Activated CD4-positive, alpha-beta T cell treated with anti-CD3 and anti-CD28 coated beads, Interleukin-2, amount 50 U/mL, for 1 hour (primary cell): Measurements from ENCODE around the gene CDH4.

Experiments used
- DNase-seq: peaks from one replicate; pipeline ENCODE4 v3.0.0-alpha.2; 2020

Gene CDH4

GRCh38 chr20:61684136-61684535 is 432.1 kb downstream of the CDH4 start:
- no peak for DNase-seq

GRCh38 chr20:61684583-61685235 is 432.6 kb downstream of the CDH4 start:
- DNase-seq, result no peak

- no peak for DNase-seq
Measured at GRCh38 chr20:61685462-61685861, 433.4 kb downstream of the CDH4 start.

DNA sequence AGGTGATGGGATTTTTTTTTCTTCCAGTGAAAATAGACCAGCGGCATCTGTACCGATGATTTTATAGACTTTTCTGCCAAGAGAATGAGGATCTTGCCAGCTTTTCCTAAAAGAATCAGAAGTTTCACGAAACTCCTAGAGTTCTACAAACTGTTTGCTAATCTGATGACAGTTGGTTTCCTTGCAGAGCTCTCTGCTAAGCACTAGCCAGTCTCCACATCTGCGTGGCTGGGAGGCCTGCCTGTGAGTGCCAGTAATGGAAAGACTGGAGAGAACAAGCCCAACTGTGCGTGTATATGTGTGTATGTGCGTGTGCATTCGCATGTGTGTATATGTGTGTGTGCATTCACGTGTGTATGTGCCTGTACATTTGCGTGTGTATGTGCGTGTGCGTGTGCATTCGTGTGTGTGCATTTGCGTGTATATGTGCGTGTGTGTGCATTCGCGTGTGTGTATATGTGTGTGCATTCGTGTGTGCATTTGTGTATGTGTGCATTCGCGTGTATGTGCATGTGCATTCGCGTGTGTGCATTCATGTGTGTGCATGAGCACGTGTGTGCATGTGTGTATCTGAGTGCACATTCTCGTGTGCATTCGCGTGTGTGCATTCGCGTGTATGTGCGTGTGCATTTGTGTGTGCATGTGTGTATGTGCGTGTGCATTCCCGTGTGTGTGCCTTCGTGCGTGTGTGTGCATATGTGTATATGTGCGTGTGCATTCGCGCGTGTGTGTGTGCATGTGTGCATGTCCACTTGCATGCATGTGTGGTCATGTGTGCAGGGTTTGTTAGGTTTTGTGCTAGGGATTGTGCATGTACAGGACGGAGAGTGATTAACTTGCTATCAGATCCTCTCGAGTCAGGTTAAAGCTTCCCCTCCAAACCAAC is 434.2 kb downstream of the CDH4 start:
- DNase-seq, result no peak

DNA sequence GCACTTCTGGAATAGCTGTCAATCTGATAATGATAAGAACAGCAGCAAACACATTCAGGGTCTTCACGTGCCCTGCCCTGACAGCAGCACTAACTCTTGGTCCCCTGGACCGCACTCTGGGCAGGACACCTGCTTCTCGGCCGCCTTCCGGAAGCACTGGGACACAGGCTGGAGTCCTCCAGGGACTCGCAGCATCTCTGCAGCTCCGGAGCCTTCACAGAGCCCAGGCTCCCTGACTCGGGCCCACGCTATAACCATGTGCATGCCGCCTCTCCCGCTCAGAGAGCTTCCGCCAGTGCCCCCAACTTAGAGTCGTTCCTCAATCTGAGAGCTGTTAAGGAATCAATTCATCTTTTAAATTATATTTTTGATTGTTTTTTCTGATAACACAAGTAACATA is 436.4 kb downstream of the CDH4 start:
- no peak for DNase-seq

- DNase-seq, result no peak
Measured at GRCh38 chr20:61690150-61690549, 438.1 kb downstream of the CDH4 start.

- no peak for DNase-seq
Measured at GRCh38 chr20:61690993-61691838, 439.2 kb downstream of the CDH4 start.

DNA sequence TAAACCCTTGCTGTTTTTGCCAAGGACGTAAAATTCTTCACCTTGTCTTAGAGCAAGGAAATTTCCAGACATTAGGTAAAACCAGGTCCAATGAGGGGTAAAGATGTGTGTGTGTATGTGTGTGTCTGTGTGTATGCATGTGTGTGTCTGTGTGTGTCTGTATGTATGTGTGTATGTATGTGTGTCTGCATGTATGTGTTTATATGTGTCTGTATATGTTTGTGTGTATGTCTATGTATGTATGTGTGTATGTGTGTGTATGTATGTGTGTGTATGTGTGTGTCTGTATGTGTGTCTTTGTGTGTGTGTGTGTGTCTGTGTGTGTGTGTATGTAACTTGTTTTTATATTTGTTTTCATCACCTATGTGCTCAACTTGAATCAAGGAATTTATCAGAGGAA is 439.9 kb downstream of the CDH4 start:
- no peak for DNase-seq

DNA sequence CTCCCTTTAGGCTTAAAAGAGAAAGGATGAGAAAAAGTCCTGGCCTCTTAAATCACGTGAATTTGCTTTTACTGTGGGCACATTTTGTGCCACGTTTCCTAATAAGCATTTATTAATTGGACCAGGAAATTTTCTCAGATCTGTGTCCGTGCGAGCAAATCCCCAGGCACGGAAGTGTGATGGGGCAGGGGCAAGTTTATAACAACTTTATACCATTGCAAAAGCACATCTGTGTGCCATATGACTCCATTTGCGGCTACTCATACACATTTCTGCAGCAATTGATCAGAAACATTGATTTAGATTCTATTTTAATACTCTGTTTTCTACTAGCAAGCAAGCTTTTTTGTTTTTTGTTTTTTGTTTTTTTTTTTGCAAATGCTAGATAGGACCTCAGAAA is 440.4 kb downstream of the CDH4 start:
- DNase-seq, result no peak

DNA sequence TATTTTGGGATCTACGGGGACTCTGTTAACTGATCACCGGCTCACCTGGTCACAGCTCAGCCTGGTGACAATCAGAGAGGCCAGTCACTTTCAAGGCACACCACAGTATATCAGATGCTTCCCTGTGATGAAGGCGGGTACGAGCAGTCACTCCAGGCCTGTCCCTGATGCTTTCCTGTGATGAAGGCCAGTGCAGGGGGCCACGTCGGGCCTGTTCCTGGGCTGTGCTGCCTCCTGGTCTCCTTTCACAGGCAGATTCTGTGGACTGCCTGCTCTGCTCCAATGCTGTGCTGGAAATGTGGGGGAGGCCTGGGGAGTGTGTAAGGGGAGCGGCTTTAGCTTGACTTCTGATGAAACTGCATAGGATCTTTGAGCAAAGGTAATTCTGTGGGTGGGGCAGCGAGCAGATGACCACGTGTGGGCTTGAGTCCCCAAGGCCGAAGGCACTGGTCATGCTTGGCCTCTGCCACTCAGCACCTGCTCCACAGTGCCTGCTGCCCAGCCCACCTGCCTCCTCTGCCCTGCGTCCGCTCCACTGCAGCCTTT is 441.1 kb downstream of the CDH4 start:
- no peak for DNase-seq

GRCh38 chr20:61694682-61695081 is 442.6 kb downstream of the CDH4 start:
- DNase-seq, result no peak

DNA sequence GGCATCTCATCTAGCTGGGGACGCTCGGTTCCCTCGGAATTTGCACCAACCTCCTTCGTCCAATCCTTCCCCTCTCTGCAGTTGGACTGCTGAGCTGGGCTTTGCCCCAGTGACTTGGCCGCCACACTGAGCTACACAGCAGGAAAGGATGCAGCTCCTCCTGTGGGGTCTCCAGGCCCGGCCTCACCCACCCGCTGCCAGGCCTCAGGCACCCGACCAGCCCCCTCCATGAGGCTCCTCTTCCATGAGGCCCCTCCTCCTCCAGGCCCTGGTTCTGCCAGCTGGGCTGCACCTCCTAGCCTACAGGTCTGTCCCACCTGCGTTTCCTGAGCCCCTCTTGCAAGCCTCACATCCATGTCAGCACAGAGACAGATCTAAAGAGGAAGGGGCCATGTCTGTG is 443.7 kb downstream of the CDH4 start:
- DNase-seq, result no peak

GRCh38 chr20:61696181-61696735 is 444.2 kb downstream of the CDH4 start:
- DNase-seq, result no peak

DNA sequence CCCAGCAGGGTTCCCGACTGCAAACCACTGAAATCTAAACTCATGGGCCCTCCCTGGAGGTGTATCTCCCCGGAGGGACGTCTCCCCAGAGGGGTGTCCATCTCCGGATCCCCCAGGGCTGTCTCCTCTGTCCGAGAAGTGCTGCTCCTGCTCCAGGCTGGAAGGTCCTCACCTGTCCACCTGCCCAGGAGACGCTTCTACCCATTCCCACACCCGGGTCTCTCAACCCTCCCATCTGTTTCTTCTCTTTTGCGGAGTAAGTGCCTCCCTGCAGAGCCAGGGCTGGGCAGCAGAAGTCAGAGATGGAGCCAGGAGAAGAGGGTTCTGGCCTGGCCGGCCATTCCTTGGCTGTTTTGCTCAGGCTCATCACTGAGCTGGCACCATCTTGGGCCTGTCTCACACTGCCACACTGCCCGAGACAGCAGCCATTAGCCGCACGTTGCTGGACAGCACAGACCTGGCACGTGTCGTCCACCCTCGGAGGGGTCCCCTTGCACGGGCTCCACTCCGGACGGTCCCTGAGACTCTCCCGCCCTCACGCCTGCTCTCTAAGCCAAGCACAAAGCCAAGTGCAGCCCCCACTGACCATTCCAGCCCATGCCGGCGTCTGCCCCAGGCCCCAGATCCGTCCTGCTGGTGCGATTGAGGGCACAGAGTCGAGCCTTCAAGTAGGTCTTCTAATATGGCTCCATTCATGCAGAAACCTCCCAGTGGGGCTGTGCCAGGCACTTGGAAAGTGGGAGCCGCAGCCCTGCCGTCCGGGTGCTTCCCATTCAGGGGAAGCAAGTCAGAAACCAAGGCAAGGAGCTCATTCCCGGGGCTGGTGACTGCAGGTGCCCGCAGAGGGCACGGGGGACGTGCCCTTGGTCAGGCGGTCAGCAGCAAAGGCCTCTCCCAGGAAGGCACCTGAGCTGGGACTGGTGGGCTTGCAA is 445.9 kb downstream of the CDH4 start:
- no peak for DNase-seq

DNA sequence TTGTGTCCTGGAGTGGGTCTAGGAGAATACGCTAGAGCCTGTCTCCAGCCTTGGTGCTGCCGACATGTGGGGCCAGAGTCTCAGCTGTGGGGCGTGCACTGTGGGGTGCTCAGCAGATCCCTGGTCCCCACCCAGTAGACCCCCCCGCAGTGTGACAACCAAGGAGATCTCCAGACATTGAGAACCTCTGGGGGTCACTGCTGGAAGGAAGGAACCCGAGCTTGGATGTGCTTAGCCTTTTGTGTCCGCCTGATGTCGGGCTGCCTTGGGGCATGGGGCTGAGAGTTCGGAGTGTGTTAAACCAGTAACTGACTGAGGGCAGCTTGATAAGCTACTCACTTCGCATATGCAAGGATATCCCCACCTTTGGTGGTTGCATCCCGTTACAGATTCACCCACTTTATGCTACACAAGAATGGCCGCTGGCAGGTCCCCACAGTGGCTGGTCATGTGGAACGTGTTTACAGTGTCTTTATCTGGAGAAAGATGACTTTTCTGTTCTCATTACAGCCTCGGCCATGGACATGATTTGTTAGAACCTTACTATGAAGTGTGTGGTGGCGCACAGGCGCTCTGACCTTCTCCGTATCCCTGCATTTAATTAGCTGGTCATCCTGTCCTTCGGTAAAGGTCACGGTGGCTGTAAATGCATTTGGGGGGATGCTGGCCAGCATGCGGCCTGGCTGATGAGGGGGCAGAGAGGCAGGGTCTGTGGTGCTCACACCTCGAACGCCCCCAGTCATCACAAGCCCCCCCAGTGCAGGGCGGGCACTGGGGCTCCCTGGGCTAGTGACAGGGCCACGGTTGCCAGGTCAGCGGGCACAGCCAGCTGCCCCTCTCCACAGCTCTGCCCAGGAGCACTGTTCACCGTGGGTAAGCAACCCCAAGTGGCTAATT is 446.8 kb downstream of the CDH4 start:
- no peak for DNase-seq

GRCh38 chr20:61699495-61700374 is 447.7 kb downstream of the CDH4 start:
- no peak for DNase-seq

DNA sequence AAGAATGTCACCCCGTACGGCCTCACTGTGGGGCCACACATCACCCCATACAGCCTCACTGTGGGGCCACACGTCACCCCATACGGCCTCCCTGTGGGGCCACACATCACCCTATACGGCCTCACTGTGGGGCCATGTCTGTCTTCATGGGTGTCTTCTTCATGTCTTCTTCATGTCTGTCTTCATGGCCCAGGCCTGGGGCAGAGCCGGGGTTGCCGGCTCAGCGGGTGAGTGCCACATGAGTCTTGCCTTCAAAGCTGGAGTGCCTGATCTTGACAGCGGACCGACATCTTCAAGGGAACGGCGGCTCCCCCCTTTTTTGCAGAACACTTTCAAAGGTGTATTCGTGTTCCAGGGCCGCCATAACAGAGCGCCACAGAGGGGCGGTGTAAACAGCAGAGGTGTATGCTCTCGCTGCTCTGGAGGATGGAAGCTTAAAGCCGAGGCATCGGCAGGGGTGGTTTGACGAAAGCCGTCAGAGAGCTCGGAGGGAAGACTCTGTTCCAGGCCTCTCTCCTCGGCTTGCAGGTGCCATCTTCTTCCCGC is 448.6 kb downstream of the CDH4 start:
- no peak for DNase-seq

GRCh38 chr20:61701401-61701800 is 449.3 kb downstream of the CDH4 start:
- no peak for DNase-seq

GRCh38 chr20:61701802-61702201 is 449.7 kb downstream of the CDH4 start:
- no peak for DNase-seq
